M059J (cell line): ENCODE data around the gene ADORA3. TPM values are rescaled to one million over a fixed set of nuclear protein-coding genes. Genes with fewer than 3 reads are reported as not detected.

Experiments
- DNase-seq: peaks from one replicate; pipeline ENCODE4 v3.0.0-alpha.2; 2012; ENCODE audit warnings: low read depth
- total RNA-seq: library from RNA; depleted of rRNA; stranded (reverse); fragments of >200 nt; shearing (Covaris generic); gene quantifications from 2 replicates; pipeline ENCODE4 v1.2.3, GENCODE V29; 2014

ADORA3 gene
- total RNA-seq, 1 experiment from 2014 or later = not detected

GRCh38 chr1:111507411-111508201, 4.2 kb upstream of the ADORA3 start:
- peak; percentile 92 for DNase-seq

- no peak for DNase-seq
These were observed 3.1 kb upstream of the ADORA3 start for GRCh38 chr1:111506561-111506960.

- DNase-seq = no peak
These were observed 2.2 kb upstream of the ADORA3 start for GRCh38 chr1:111505641-111506119.

- DNase-seq = no peak
These were observed 664 bp upstream of the ADORA3 start for GRCh38 chr1:111504097-111504496.

GRCh38 chr1:111501645-111502044, 1.8 kb downstream of the ADORA3 start:
- no peak for DNase-seq

GRCh38 chr1:111499026-111499785, 4.2 kb downstream of the ADORA3 start:
- no peak for DNase-seq

- DNase-seq = no peak
These were observed 5.8 kb downstream of the ADORA3 start for GRCh38 chr1:111497592-111497991.

GRCh38 chr1:111496398-111496797, 7.0 kb downstream of the ADORA3 start:
- DNase-seq = peak; percentile 22

GRCh38 chr1:111491070-111491469, 12.4 kb downstream of the ADORA3 start:
- DNase-seq = no peak

- DNase-seq = no peak
These were observed 13.2 kb downstream of the ADORA3 start for GRCh38 chr1:111490220-111490619.

GRCh38 chr1:111489604-111490003, 13.8 kb downstream of the ADORA3 start:
- DNase-seq = no peak

- DNase-seq = no peak
These were observed 14.8 kb downstream of the ADORA3 start for GRCh38 chr1:111488669-111489068.

- DNase-seq = no peak
These were observed 16.3 kb downstream of the ADORA3 start for GRCh38 chr1:111487133-111487532.

- peak; percentile 40 for DNase-seq
These were observed 17.0 kb downstream of the ADORA3 start for GRCh38 chr1:111486431-111486830.

GRCh38 chr1:111484391-111485026, 18.9 kb downstream of the ADORA3 start:
- DNase-seq = no peak

- DNase-seq = no peak
These were observed 19.6 kb downstream of the ADORA3 start for GRCh38 chr1:111483876-111484275.

GRCh38 chr1:111483166-111483565, 20.3 kb downstream of the ADORA3 start:
- peak; percentile 23 for DNase-seq

- peak; percentile 72 for DNase-seq
These were observed 21.8 kb downstream of the ADORA3 start for GRCh38 chr1:111481387-111482221.

GRCh38 chr1:111480674-111481073, 22.8 kb downstream of the ADORA3 start:
- DNase-seq = no peak

GRCh38 chr1:111476761-111477309, 26.6 kb downstream of the ADORA3 start:
- no peak for DNase-seq

GRCh38 chr1:111476214-111476613, 27.2 kb downstream of the ADORA3 start:
- DNase-seq = no peak
